IMR-90 (cell line): Measurements from ENCODE around the gene IQSEC3. TPM values are rescaled to one million over a fixed set of nuclear protein-coding genes. Genes with fewer than 3 reads are reported as not detected.

Experiments used
- ATAC-seq: fragments of 200-7000 bp; cut with Tn5 transposase; 2 replicates; pipeline ENCODE4 v1.9.1; 2020; ENCODE audit warnings: low read depth, mild to moderate bottlenecking, moderate library complexity
- BruUV-seq: library from RNA; stranded (reverse); fragments of 400-500 nt; replicated peaks from 2 replicates; lab custom pipeline; 2021; lab: Mats Ljungman, UMichigan
- CTCF ChIA-PET: fragments of 300-600 bp; formaldehyde crosslinking; extraction: SDS; loops from one replicate; lab custom pipeline; 2021; ENCODE audit warnings: antibody characterized with exemption; lab: Yijun Ruan, JAX
- POLR2A ChIA-PET: fragments of 300-600 bp; sonication (Branson Sonifier 250); formaldehyde crosslinking; loops from one replicate; lab custom pipeline; 2022; ENCODE audit warnings: antibody characterized with exemption; ENCODE audit not compliant: unreplicated experiment; lab: Charles Lee
- DNase-seq: peaks from one replicate; pipeline ENCODE4 v3.0.0; 2013
- H2AFZ ChIP-seq: replicated peaks from 2 replicates; pipeline ENCODE3; 2013; ENCODE audit warnings: low read length, mild to moderate bottlenecking; ENCODE audit not compliant: poor library complexity
- H2AK5ac ChIP-seq: 2 replicates; pipeline ENCODE4 v1.6.1; 2013; ENCODE audit warnings: low read depth, low read length, inconsistent platforms
- H2AK9ac ChIP-seq: replicated peaks from 2 replicates; pipeline ENCODE3; 2013; ENCODE audit warnings: mild to moderate bottlenecking, low read depth, low read length, moderate library complexity; ENCODE audit not compliant: poor library complexity
- H2BK120ac ChIP-seq: 2 replicates; pipeline ENCODE4 v1.6.1; 2013; ENCODE audit warnings: low read depth, low read length, inconsistent platforms
- H2BK15ac ChIP-seq: 3 replicates; pipeline ENCODE4 v1.6.1; 2013; ENCODE audit warnings: low read depth, low read length, inconsistent platforms
- H2BK20ac ChIP-seq: 2 replicates; pipeline ENCODE4 v1.6.1; 2013; ENCODE audit warnings: low read depth, mild to moderate bottlenecking, inconsistent platforms, low read length, moderate library complexity
- H2BK5ac ChIP-seq: 2 replicates; pipeline ENCODE4 v1.6.1; 2013; ENCODE audit warnings: mild to moderate bottlenecking, low read depth, low read length, inconsistent platforms; ENCODE audit not compliant: poor library complexity, severe bottlenecking
- H3K14ac ChIP-seq: replicated peaks from 2 replicates; pipeline ENCODE4 v1.6.1; 2013; ENCODE audit warnings: low read depth, low read length, inconsistent platforms
- H3K18ac ChIP-seq: 2 replicates; pipeline ENCODE4 v1.6.1; 2013; ENCODE audit warnings: low read depth, low read length, control low read depth
- H3K23ac ChIP-seq: 2 replicates; pipeline ENCODE4 v1.6.1; 2013; ENCODE audit warnings: low read depth, low read length, inconsistent platforms
- H3K27ac ChIP-seq: 2 replicates; pipeline ENCODE4 v1.5.1; 2013; ENCODE audit warnings: mild to moderate bottlenecking, control low read depth, low read length; ENCODE audit not compliant: insufficient read depth
- H3K27me3 ChIP-seq: 2 replicates; pipeline ENCODE4 v1.6.1; 2013; ENCODE audit warnings: low read length; ENCODE audit not compliant: control insufficient read depth, insufficient read depth
- H3K36me3 ChIP-seq: 2 replicates; pipeline ENCODE4 v1.6.1; 2013; ENCODE audit warnings: low read length, mixed read lengths; ENCODE audit not compliant: control insufficient read depth, insufficient read depth
- H3K4ac ChIP-seq: 2 replicates; pipeline ENCODE4 v1.6.1; 2013; ENCODE audit warnings: low read depth, low read length, inconsistent platforms
- H3K4me1 ChIP-seq: 2 replicates; pipeline ENCODE4 v1.6.1; 2013; ENCODE audit warnings: low read length, mixed read lengths; ENCODE audit not compliant: control insufficient read depth, insufficient read depth
- H3K4me2 ChIP-seq: 2 replicates; pipeline ENCODE4 v1.6.1; 2013; ENCODE audit warnings: low read depth, mild to moderate bottlenecking, control low read depth, low read length, moderate library complexity
- H3K4me3 ChIP-seq: 2 replicates; pipeline ENCODE4 v1.5.1; 2013; ENCODE audit warnings: low read depth, mild to moderate bottlenecking, control low read depth, low read length, moderate library complexity; ENCODE audit not compliant: insufficient read depth
- H3K56ac ChIP-seq: 2 replicates; pipeline ENCODE4 v1.6.1; 2013; ENCODE audit warnings: low read length, inconsistent platforms; ENCODE audit not compliant: insufficient read depth; ENCODE audit errors: extremely low read depth
- H3K79me1 ChIP-seq, 2 experiments: 2 replicates each; pipeline ENCODE4 v1.6.1; 2013; ENCODE audit warnings: low read length in 2 of 2, inconsistent platforms in 1 of 2, low read depth in 1 of 2
- H3K9ac ChIP-seq: 2 replicates; pipeline ENCODE4 v1.6.1; 2013; ENCODE audit warnings: low read depth, low read length, control low read depth
- H3K9me1 ChIP-seq: 2 replicates; pipeline ENCODE4 v1.6.1; 2013; ENCODE audit warnings: low read length, inconsistent platforms; ENCODE audit not compliant: insufficient read depth
- H3K9me3 ChIP-seq: 2 replicates; pipeline ENCODE4 v1.6.1; 2013; ENCODE audit warnings: low read length; ENCODE audit not compliant: control insufficient read depth, insufficient read depth
- H4K20me1 ChIP-seq: 2 replicates; pipeline ENCODE4 v1.6.1; 2013; ENCODE audit warnings: low read length, inconsistent platforms; ENCODE audit not compliant: insufficient read depth
- H4K5ac ChIP-seq: 2 replicates; pipeline ENCODE4 v1.6.1; 2013; ENCODE audit warnings: mild to moderate bottlenecking, low read depth, low read length, control low read depth
- H4K8ac ChIP-seq, 2 experiments: 2 replicates each; pipeline ENCODE4 v1.6.1; 2013; ENCODE audit warnings: low read depth in 2 of 2, low read length in 2 of 2, control low read depth in 1 of 2, inconsistent platforms in 1 of 2
- H4K91ac ChIP-seq: 2 replicates; pipeline ENCODE4 v1.6.1; 2013; ENCODE audit warnings: low read depth, low read length, inconsistent platforms; ENCODE audit not compliant: insufficient read depth
- BHLHE40 ChIP-seq: fragments of 150-350 bp; IDR thresholded peaks from 2 replicates; pipeline ENCODE4 v1.6.1; 2016; ENCODE audit warnings: mild to moderate bottlenecking, low read depth, low read length
- CEBPB ChIP-seq: IDR thresholded peaks from 2 replicates; pipeline ENCODE4 v1.6.1; 2012; ENCODE audit warnings: low read depth, low read length, improper control_type of control experiment
- CHD1 ChIP-seq: IDR thresholded peaks from 2 replicates; pipeline ENCODE4 v1.6.1; 2012; ENCODE audit warnings: low read depth, low read length, improper control_type of control experiment
- CTCF ChIP-seq: conservative IDR thresholded peaks from 2 replicates; pipeline ENCODE4 v1.5.1; 2012; ENCODE audit warnings: mild to moderate bottlenecking, low read depth, low read length, improper control_type of control experiment
- ELK1 ChIP-seq: fragments of 150-350 bp; IDR thresholded peaks from 2 replicates; pipeline ENCODE4 v1.6.1; 2016; ENCODE audit warnings: low read depth, mild to moderate bottlenecking, low read length, moderate library complexity, borderline replicate concordance
- FOS ChIP-seq: fragments of 150-350 bp; IDR thresholded peaks from 2 replicates; pipeline ENCODE4 v1.6.1; 2016; ENCODE audit warnings: low read depth, low read length
- MAFK ChIP-seq: IDR thresholded peaks from 2 replicates; pipeline ENCODE4 v1.6.1; 2012; ENCODE audit warnings: low read depth, low read length, improper control_type of control experiment
- MAZ ChIP-seq: IDR thresholded peaks from 2 replicates; pipeline ENCODE4 v1.6.1; 2012; ENCODE audit warnings: low read depth, mild to moderate bottlenecking, low read length, improper control_type of control experiment, moderate library complexity, borderline replicate concordance
- MXI1 ChIP-seq: IDR thresholded peaks from 2 replicates; pipeline ENCODE4 v1.6.1; 2012; ENCODE audit warnings: low read depth, mild to moderate bottlenecking, low read length, moderate library complexity, borderline replicate concordance
- NFE2L2 ChIP-seq: fragments of 150-350 bp; IDR thresholded peaks from 2 replicates; pipeline ENCODE4 v1.6.1; 2016; ENCODE audit warnings: low read depth, mild to moderate bottlenecking, low read length
- POLR2A ChIP-seq: IDR thresholded peaks from 2 replicates; pipeline ENCODE4 v1.6.1; 2012; ENCODE audit warnings: mild to moderate bottlenecking, low read depth, low read length
- RAD21 ChIP-seq: IDR thresholded peaks from 2 replicates; pipeline ENCODE4 v1.6.1; 2012; ENCODE audit warnings: low read length, improper control_type of control experiment
- RCOR1 ChIP-seq: IDR thresholded peaks from 2 replicates; pipeline ENCODE4 v1.6.1; 2012; ENCODE audit warnings: mild to moderate bottlenecking, low read length, improper control_type of control experiment; ENCODE audit not compliant: insufficient replicate concordance
- RFX5 ChIP-seq: IDR thresholded peaks from 2 replicates; pipeline ENCODE4 v1.8.0; 2012; ENCODE audit warnings: low read depth, mild to moderate bottlenecking, low read length, moderate library complexity
- SMC3 ChIP-seq: fragments of 150-350 bp; IDR thresholded peaks from 2 replicates; pipeline ENCODE4 v1.6.1; 2016; ENCODE audit warnings: low read depth, mild to moderate bottlenecking, antibody characterized with exemption, low read length, moderate library complexity
- USF2 ChIP-seq: fragments of 150-350 bp; IDR thresholded peaks from 2 replicates; pipeline ENCODE4 v1.6.1; 2017; ENCODE audit warnings: mild to moderate bottlenecking, antibody characterized with exemption, low read length, low read depth
- WGBS, 2 experiments: methylation state at CpG; one replicate each; pipeline versions ENCODE4 v1.1.5 to v1.1.7; 2013; ENCODE audit warnings: missing lambda C conversion rate in 2 of 2; ENCODE audit not compliant: insufficient read length in 1 of 2; ENCODE audit errors: extremely low coverage in 2 of 2; 5-methylcytosine and 5-hydroxymethylcytosine counted together
- dilution Hi-C: fragments of 300-500 bp; cut with HindIII; formaldehyde crosslinking; loops from one replicate; pipeline ENCODE4 v1.14.3; 2018; ENCODE audit warnings: low sequenced_read_pairs; ENCODE audit not compliant: unreplicated experiment
- in situ Hi-C: fragments of 300-500 bp; cut with MboI; formaldehyde crosslinking; loops from 3 replicates; pipeline ENCODE4 v1.14.3; 2019; ENCODE audit warnings: low sequenced_read_pairs, inconsistent platforms, mixed read lengths
- intact Hi-C: fragments of 100-400 bp; cut with micrococcal nuclease; formaldehyde crosslinking; loops from 2 replicates; pipeline ENCODE4 v1.10.0; 2022
- polyA plus RNA-seq, 3 experiments: library from polyadenylated mRNA; depleted of rRNA; stranded (reverse); fragments of >200 nt; gene quantifications; 2 replicates each; pipeline ENCODE4 v1.2.3, GENCODE V29; 2012; ENCODE audit warnings: low replicate concordance in 1 of 3
- total RNA-seq: library from RNA; depleted of rRNA; stranded (reverse); fragments of >200 nt; gene quantifications from 2 replicates; pipeline ENCODE4 v1.2.3, GENCODE V29; 2012

The IQSEC3 gene
- total and polyA plus RNA-seq, 2 of the 4 experiments (the other 2 are of a cell fraction): 0.10 TPM; not detected in 1

GRCh38 chr12:164207-164606 is 97.6 kb downstream of the IQSEC3 start:
- Histone ChIP-seq H3K36me3 (no peaks in the 10 kb centered on the region), H2AFZ (peak overlapping the region; percentile 61), H3K4me3 (no peak overlapping the region), H4K8ac (no peak overlapping the region), H2AK5ac (no peak overlapping the region), H3K18ac (no peak overlapping the region), H4K91ac (no peak overlapping the region), H2AK9ac (no peak overlapping the region), H2BK15ac (no peak overlapping the region), H3K9me1 (no peaks in the 10 kb centered on the region), H2BK20ac (no peak overlapping the region), H3K27me3 (peaks cover 33% of the 10 kb centered on the region), H4K20me1 (no peaks in the 10 kb centered on the region), H3K56ac (no peak overlapping the region), H3K4ac (no peak overlapping the region), H3K4me2 (no peak overlapping the region), H3K4me1 (peaks cover 8% of the 10 kb centered on the region), H4K5ac (no peak overlapping the region), H3K9me3 (no peaks in the 10 kb centered on the region), H3K27ac (no peak overlapping the region), H3K14ac (no peak overlapping the region), H2BK5ac (no peak overlapping the region), H3K79me1 (no peaks in the 10 kb centered on the region), H2BK120ac (no peak overlapping the region), H3K23ac (no peak overlapping the region), H3K9ac (no peak overlapping the region)
- intact Hi-C loops (no loop called here), dilution Hi-C loops (no loop called here), in situ Hi-C loops (no loop called here)
- ChIA-PET POLR2A (no interaction called here), CTCF (no interaction called here)
- BruUV-seq: no TSS peak
- 45% methylated on average over 3 of the region's 7 CpGs; no CpG with 5 or more reads in 1 of the 2 experiments for WGBS, 2 experiments
- TF ChIP-seq CHD1 (no peak), NFE2L2 (no peak), RFX5 (no peak), RCOR1 (no peak), MXI1 (no peak), MAZ (no peak), POLR2A (no peak), MAFK (no peak), FOS (no peak), ELK1 (no peak), SMC3 (no peak), CTCF (no peak), RAD21 (no peak), CEBPB (no peak), BHLHE40 (no peak), USF2 (no peak)
- ATAC-seq: no peak
- DNase-seq: no peak
